Mucosa of rectum (tissue), 2 donors: ENCODE measurements around the gene MCTP1.

Experiments used
- H3K27ac ChIP-seq, 2 donors: one replicate each; pipeline ENCODE4 v1.7.0; 2013; ENCODE audit warnings: inconsistent platforms in 2 of 2, low read depth in 2 of 2, low read length in 2 of 2
- H3K27me3 ChIP-seq, 2 donors: one replicate each; pipeline ENCODE4 v1.7.0; 2013; ENCODE audit warnings: low read length in 2 of 2; ENCODE audit not compliant: control insufficient read depth in 2 of 2, insufficient read depth in 2 of 2
- H3K36me3 ChIP-seq, 2 donors: one replicate each; pipeline ENCODE4 v1.7.0; 2013; ENCODE audit warnings: low read length in 2 of 2; ENCODE audit not compliant: control insufficient read depth in 2 of 2, insufficient read depth in 2 of 2
- H3K4me1 ChIP-seq, 2 donors: one replicate each; pipeline ENCODE4 v1.7.0; 2013; ENCODE audit warnings: low read length in 2 of 2, mild to moderate bottlenecking in 1 of 2; ENCODE audit not compliant: control insufficient read depth in 2 of 2, insufficient read depth in 2 of 2
- H3K4me3 ChIP-seq, 2 donors: one replicate each; pipeline ENCODE4 v1.7.0; 2013; ENCODE audit warnings: low read length in 2 of 2
- H3K9ac ChIP-seq, 2 donors: one replicate each; pipeline ENCODE4 v1.7.0; 2013; ENCODE audit warnings: low read length in 2 of 2, low read depth in 1 of 2, mild to moderate bottlenecking in 1 of 2
- H3K9me3 ChIP-seq, 2 donors: one replicate each; pipeline ENCODE4 v1.7.0; 2013; ENCODE audit warnings: low read length in 2 of 2; ENCODE audit not compliant: control insufficient read depth in 2 of 2
- donor health status: healthy.
- donor health status: Normal muscosa, but diverticular disease.

The MCTP1 gene

GRCh38 chr5:94751460-94751859, 533.4 kb downstream of the MCTP1 start:
- no peaks in the 10 kb centered on the region for H3K4me1 ChIP-seq
- H3K9ac ChIP-seq = no peak overlapping the region
- no peak overlapping the region for H3K4me3 ChIP-seq
- H3K9me3 ChIP-seq = no peaks in the 10 kb centered on the region
- no peaks in the 10 kb centered on the region for H3K36me3 ChIP-seq
- H3K27ac ChIP-seq = no peak overlapping the region
- H3K27me3 ChIP-seq = no peaks in the 10 kb centered on the region

GRCh38 chr5:94750681-94751080, 534.2 kb downstream of the MCTP1 start:
- no peak overlapping the region for H3K9ac ChIP-seq
- no peaks in the 10 kb centered on the region for H3K36me3 ChIP-seq
- no peak overlapping the region for H3K27ac ChIP-seq

GRCh38 chr5:94749042-94749441, 535.9 kb downstream of the MCTP1 start:
- Histone ChIP-seq H3K27ac (no peak overlapping the region), H3K36me3 (no peaks in the 10 kb centered on the region), H3K9me3 (no peaks in the 10 kb centered on the region), H3K4me3 (no peak overlapping the region), H3K4me1 (no peaks in the 10 kb centered on the region), H3K27me3 (no peaks in the 10 kb centered on the region), H3K9ac (no peak overlapping the region)

More at GRCh38 chr5:94750681-94751080, 534.2 kb downstream of the MCTP1 start:
- H3K4me3 ChIP-seq = no peak overlapping the region
- no peaks in the 10 kb centered on the region for H3K27me3 ChIP-seq
- H3K4me1 ChIP-seq = no peaks in the 10 kb centered on the region
- no peaks in the 10 kb centered on the region for H3K9me3 ChIP-seq

DNA sequence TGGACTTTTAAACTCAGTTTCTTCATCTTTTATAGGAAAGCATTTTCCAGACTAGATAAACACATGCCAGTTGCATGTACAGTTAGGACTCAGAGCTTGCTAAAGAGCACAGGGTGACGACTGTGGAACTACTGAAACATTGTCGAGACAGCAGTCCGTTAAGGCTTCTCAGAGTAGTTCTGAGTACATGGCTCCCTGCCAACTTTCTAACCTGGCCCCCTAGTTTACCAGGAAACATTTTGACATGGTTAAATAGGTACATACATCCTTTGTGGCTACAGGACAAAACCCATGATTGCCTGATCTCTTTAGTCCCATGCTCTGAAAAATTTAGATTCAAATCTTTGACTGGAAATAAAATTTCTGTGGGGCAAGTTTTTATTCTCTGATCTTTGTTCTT, 536.7 kb downstream of the MCTP1 start:
- Histone ChIP-seq H3K9me3 (no peaks in the 10 kb centered on the region), H3K36me3 (no peaks in the 10 kb centered on the region), H3K27ac (no peak overlapping the region), H3K4me3 (no peak overlapping the region), H3K27me3 (no peaks in the 10 kb centered on the region), H3K9ac (no peak overlapping the region), H3K4me1 (no peaks in the 10 kb centered on the region)

- no peaks in the 10 kb centered on the region for H3K9me3 ChIP-seq
- H3K27ac ChIP-seq = no peak overlapping the region
These were observed 537.5 kb downstream of the MCTP1 start for GRCh38 chr5:94747371-94747770.

DNA sequence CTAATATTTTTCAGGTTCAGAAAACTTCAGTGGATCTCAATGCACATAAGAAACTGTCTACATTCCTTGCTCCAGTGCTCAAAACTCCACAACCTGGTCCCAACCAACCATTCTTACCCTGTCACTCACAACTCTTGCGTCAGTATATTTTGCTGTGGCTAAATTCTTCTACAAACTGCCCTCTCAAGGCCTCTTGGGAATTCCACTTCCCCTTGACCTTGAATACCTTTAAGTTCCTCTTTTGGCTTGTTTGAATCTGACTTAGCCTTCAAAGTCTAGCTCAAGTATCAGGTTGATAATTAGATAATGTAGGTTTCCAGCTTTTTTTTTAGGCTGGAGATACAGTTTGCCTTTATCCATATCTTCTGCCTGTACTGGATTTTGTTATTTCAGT, 538.2 kb downstream of the MCTP1 start:
- H3K4me3 ChIP-seq = no peak overlapping the region
- no peak overlapping the region for H3K27ac ChIP-seq
- no peaks in the 10 kb centered on the region for H3K27me3 ChIP-seq
- H3K9ac ChIP-seq = no peak overlapping the region
- H3K9me3 ChIP-seq = no peaks in the 10 kb centered on the region
- H3K36me3 ChIP-seq = no peaks in the 10 kb centered on the region
- H3K4me1 ChIP-seq = no peaks in the 10 kb centered on the region

More at GRCh38 chr5:94747371-94747770, 537.5 kb downstream of the MCTP1 start:
- Histone ChIP-seq H3K27me3 (no peaks in the 10 kb centered on the region), H3K36me3 (no peaks in the 10 kb centered on the region), H3K4me3 (no peak overlapping the region), H3K9ac (no peak overlapping the region), H3K4me1 (no peaks in the 10 kb centered on the region)

DNA sequence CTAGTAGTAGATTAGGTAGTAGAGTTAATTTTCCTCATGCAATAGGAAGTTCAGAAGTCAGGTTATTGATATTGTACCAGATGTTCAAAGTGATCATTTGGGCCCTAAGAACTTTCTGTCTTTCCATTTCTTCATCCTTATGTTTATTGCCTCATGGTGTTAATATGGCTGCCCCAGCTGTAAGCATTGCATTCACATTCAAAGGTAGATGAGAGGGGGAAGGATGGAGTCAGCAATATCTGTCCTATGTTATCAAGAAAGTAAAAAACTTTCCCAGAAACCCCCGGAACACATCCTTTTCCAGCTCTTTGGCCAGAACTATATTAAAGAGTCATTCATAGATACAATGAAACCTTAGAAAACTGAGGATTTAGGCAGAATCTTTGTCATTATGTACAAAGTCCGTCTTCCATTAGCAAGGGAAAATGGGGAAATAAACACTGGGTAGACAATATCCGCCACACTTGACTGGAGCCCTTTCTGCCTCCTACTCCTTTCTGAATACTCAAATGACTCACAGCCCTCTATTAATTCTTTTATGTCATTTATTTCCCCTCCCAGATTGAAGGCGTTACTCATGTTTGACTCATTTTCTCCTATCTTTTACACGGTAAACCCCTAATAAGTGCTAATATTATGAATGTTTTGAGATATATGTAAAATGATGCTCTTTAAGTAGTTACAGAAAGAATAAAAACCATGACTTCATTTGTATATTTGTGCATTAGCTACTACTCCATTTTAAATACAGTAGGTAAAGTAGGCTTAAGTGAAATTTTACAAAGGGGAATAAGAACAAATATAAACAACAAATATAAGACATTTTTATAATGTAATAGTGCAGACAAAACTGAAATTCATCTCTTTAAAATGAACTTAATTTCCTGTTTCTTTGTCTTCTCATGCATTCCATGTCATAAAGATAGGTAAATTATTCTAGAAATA, 538.8 kb downstream of the MCTP1 start:
- H3K36me3 ChIP-seq = no peaks in the 10 kb centered on the region
- no peak overlapping the region for H3K4me3 ChIP-seq
- H3K4me1 ChIP-seq = no peaks in the 10 kb centered on the region
- H3K9me3 ChIP-seq = no peaks in the 10 kb centered on the region
- no peak overlapping the region for H3K27ac ChIP-seq
- no peaks in the 10 kb centered on the region for H3K27me3 ChIP-seq
- no peak overlapping the region for H3K9ac ChIP-seq

DNA sequence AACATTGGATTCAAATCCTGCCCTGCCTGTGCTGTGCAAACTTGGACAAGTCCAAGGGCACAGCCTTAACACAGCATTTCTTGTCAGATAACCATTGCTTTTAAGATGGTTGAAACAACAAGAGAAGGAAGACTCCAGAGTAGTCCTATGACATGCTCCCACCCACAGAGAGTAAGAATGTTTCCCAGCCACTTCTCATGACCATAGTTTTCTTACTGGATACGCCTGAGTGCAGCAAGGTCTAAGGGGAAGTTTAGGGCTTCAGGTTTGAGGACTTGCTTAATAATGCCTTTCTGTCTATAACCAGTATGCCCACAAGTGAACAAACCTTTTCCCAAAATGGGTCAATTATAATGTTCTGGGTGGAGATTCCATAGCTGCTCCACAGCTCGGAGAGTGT, 540.0 kb downstream of the MCTP1 start:
- H3K27me3 ChIP-seq = no peaks in the 10 kb centered on the region
- H3K4me3 ChIP-seq = no peak overlapping the region

GRCh38 chr5:94742852-94743251, 542.0 kb downstream of the MCTP1 start:
- H3K9me3 ChIP-seq = no peaks in the 10 kb centered on the region
- H3K27ac ChIP-seq = no peak overlapping the region
- H3K27me3 ChIP-seq = no peaks in the 10 kb centered on the region
- no peak overlapping the region for H3K9ac ChIP-seq
- H3K4me1 ChIP-seq = no peaks in the 10 kb centered on the region
- H3K36me3 ChIP-seq = no peaks in the 10 kb centered on the region
- no peak overlapping the region for H3K4me3 ChIP-seq

More for the DNA sequence above, 540.0 kb downstream of the MCTP1 start:
- Histone ChIP-seq H3K36me3 (no peaks in the 10 kb centered on the region), H3K9ac (no peak overlapping the region), H3K27ac (no peak overlapping the region), H3K4me1 (no peaks in the 10 kb centered on the region), H3K9me3 (no peaks in the 10 kb centered on the region)

- H3K4me3 ChIP-seq = no peak overlapping the region
- no peaks in the 10 kb centered on the region for H3K27me3 ChIP-seq
- H3K36me3 ChIP-seq = no peaks in the 10 kb centered on the region
- no peak overlapping the region for H3K9ac ChIP-seq
- H3K4me1 ChIP-seq = no peaks in the 10 kb centered on the region
- H3K9me3 ChIP-seq = no peaks in the 10 kb centered on the region
- no peak overlapping the region for H3K27ac ChIP-seq
These were observed 544.6 kb downstream of the MCTP1 start for GRCh38 chr5:94740286-94740685.
